Measurements from ENCODE around the gene SEC23A.
"Not testable (repeated sequence)": the region's sequence is repeated elsewhere in the genome, so short reads cannot be mapped to it uniquely, and the experiment has no call there.

Gene SEC23A

DNA sequence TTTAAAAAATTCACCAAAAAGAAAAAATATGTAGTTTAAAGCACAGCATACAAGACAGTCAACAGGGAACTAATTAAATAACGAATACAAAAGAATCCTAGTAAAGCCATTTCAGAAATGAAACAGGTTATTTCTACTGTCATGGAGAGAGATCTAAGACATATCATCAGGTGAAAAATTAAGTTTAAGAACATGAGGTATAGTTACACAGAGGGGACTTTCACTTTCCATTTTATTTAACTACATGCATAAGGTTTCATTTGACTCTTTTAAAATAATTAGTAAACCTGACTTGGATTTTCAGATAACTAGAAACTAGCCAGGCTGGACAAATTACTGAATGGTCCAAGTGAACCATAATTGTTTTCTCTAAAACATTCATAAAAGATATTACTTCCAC is 11.3 kb downstream of the SEC23A start:
- DNase-seq (ENCODE audit: low read depth), result no peak

DNA sequence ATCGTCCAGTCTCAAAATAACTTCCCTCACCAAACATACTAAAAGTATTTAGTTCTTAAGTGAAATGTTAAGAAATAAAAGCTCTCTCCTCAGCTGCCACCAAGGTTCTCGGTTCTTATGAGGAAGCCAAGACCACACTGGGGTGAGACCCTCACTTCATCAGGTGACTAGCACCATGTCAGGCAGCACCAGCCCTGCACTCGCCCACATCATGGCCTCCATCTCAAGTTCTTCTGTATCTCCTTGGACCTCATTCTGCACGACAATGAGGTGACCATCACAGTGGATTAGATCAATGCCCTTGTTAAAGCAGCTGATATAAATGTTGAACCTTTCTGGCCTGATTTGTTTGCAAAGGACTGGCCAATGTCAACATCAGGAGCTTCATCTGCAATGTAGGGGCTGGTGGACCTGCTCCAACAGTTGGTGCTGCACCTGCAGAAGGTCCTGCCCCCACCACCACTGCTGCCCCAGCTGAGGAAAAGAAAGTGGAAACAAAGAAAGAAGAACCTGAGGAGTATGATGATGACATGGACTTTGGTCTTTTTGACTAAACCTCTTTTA is 12.4 kb downstream of the SEC23A start:
- no peak for DNase-seq (ENCODE audit: low read depth)

DNA sequence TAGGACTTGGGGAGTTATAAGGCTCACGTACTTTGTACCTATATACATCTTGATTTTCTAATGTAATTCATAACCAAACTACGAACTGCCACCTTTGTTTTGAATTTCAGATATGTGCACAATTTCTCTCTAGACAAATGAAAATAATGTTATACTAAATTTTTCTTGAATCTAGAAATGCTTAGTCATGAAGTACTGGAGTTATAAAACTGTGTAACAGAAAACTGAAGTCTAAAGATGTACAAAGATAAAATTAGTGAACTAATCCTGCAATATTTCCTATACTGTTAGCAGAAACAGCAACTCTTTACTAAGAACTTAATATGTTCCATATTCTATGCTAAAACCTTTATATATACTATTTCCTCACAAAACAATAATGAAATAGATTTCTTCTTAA is 15.5 kb downstream of the SEC23A start:
- DNase-seq (ENCODE audit: low read depth), result no peak

DNA sequence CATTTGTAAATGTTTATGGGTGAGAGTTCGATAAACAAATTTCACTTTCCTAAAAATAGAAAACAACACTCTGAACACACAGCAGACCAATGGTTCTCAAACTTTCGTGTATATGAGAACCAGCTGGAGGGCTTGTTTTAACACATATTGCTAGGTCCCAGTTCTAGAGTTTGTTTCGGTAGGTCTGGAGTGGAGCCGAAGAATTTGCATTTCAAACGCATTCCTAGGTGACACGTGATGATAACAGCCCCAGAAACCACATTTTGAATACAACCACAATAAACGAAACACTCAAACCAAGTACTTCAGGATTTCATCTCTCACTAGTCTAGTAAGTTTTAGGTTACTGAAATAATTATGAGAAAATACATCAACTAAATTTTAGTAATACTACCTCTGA is 17.1 kb downstream of the SEC23A start:
- DNase-seq (ENCODE audit: low read depth), result no peak

DNA sequence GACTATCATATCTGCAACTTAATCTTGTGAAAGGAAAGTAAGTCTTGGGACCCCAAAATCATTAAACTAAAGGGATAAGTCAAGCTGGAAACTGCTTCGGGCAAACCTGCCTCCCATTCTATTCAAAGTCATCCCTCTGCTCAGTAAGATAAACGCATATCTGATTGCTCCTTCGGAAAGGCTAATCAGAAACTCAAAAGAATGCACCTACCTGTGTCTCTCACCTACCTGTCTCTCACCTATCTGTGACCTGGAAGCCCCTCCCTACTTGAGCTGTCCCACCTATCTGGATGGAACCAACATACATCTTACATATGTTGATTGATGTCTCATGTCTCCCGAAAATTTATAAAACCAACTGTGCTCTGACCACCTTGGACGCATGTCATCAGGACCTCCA is 19.9 kb downstream of the SEC23A start:
- DNase-seq (ENCODE audit: low read depth), result no peak

DNA sequence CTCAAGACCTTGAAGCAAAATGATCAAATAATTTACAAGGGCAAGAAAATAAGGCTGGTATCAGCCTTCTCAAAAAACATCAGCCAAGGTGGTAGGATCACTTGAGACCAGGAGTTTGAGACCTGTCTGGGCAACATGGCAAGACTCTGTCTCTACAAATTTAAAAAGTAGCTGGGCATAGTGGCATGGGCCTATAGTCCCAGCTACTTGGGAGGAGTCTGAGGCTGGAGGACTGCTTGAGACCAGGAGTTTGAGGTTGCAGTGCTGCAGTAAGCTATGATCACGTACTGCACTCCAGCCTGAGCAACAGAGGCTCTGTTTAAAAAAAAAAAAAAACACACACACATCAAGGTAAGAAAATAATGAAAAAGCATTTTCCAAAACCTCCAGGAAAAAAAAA is 22.1 kb downstream of the SEC23A start:
- DNase-seq (ENCODE audit: low read depth), result no peak

DNA sequence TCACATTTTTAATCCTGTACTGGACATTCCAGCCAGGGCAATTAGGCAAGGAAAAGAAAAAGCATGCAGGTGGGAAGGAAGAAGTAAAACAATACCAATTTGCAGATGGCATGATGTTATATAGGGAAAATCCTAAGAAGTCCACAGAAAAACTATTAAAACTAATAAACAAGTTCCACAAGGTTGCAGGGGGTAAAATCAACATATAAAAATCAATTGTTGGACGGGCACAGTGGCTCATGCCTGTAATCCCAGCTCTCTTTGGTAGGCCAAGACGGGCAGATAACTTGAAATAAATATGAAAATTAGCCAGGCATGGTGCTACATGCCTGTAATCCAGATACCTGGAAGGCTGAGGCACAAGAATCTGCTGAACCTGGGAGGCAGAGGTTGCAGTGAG is 31.9 kb downstream of the SEC23A start:
- no peak for DNase-seq (ENCODE audit: low read depth)

DNA sequence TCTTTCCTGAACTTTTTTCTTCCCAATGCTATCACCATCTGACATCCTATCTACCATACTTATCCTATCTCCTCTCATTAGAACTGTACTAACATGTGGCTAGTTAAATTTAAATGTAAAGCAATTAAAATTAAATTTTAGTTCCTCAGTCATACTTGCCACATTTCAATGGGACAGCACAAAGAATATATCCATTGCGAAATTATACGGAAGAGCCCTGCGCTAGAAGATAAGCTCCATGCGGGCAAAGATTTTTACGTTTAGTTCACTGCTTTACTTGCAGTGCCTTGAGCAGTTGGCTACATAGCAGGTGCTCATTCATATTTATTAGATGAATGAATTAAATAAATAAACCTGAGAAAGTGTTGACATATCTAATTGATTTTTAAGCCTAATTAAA is 33.1 kb downstream of the SEC23A start:
- no peak for DNase-seq (ENCODE audit: low read depth)

DNA sequence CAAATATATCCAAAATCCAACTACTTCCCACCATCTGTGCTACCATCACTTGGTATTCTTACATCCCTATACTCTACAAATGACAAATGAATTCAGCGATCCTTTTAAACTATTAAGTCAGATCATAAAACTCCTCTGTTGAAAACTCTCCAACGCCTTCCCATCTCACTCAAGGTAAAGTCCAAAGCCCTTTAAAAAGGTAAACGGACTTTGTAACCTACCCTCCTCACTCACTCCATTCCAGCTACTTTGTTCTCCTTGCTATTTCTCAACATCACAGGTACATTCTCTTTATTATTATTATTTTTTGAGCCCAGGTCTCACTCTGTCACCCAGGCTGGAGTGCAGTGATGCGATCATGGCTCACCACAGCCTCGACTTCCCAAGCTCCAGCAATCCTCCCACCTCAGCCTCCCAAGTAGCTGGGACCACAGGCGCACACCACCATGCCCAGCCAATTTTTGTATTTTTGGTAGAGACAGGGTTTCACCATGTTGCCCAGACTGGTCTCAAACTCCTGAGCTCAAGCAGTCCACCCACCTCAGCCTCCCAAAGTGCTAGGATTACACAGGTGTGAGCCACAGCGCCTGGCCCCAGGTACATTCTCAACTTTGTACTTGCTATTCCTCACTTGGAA is 33.7 kb downstream of the SEC23A start:
- DNase-seq (ENCODE audit: low read depth), result not testable (repeated sequence)

DNA sequence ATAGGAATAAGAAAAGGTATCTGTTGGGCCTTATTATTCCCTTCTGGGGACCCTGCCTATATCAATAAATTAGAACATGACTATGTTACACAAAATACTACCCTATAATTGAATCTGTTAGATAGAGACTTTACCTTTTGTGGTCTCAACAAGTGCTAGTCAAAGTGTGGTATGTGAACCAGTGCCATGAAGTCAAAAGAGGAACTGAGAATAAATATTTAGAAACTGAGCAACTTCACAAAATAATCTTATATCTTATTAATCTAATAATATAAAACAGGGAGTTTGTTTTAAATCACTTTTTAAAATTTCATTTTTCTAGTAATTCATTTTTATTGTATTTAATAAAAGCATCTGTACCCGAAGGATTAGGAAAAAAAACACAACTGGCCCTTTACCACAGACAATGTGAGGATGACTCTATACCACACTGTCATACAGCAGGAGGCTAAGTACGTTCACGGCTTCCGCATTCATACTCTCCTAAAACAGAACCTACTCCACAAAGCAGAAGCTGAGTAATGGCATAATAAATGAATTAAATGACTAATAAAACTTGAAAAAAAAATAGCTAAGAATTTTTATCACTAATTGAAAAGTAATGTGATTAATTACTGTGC is 42.1 kb downstream of the SEC23A start:
- DNase-seq (ENCODE audit: low read depth), result no peak

DNA sequence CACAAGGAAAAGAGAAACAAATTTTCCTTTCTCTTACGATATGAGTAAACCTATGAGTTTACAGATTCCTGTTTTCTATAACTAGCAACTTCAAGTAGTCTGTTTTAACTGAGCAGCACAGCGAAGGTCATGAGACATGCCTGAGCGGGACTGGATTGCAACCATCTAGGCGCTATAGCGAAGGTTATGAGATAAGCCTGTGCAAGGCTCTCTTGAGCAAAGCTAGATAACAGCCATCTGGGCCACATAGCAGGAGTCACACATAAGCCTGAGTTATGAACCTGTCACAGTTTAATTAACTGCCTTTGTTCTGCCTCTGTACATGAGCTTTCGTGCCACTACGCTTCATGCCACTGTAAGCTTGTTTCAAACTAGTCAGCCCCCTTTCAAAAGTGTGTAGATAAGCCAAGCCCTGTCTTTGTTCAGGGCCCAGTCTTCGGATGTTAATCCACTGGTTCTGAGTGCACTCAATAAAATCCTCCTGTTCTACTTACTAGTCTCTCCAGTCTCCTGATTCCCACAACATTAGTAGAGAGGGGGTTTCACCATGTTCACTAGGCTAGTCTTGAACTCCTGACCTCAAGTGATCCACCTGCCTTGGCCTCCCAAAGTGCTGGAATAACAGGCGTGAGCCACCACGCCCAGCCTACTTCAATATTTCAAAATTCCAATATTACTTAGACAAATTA is 47.1 kb downstream of the SEC23A start:
- DNase-seq (ENCODE audit: low read depth), result no peak

DNA sequence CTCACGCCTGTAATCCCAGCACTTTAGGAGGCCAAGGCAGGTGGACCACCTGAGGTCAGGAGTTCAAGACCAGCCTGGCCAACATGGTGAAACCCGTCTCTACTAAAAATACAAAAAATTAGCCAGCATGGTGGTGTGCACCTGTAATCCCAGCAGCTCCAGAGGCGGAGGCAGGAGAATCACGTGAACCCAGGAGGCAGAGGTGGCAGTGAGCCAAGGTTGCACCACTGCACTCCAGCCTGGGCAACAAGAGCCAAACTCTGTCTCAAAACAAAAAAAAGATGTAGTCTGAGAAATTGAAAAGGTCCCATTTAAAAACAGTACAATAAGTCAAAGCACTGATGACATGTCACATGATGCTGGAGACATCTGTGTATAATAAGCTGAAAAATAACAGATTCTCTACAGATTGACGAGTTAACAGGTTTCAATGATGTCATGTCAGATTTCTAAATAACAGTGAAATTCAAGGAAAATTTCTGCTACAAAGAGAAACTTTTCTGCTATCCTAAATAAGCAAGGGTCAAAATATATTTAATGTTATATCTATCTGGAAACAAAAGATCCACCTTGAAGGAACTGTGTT is 50.1 kb downstream of the SEC23A start:
- DNase-seq (ENCODE audit: low read depth), result not testable (repeated sequence)

DNA sequence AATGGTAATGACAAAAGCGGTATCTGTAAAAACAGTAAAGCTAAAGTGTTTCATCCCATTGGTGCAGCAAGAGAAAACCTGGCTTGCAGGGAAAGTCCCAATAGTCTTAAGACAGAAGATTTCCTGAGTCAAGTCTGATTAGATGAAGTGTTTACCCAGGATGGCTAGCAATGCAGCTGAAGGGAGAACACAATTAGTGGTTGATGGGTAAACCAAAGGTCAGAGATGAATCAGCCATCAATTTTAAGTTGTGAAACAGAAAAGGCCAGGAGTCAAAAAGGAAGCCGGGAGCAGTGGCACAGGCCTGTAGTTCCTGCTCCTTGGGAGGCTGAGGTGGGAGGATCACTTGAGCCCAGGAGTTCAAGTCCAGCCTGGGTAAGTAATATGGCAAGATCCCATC is 52.6 kb downstream of the SEC23A start:
- DNase-seq (ENCODE audit: low read depth), result peak; percentile 75

DNA sequence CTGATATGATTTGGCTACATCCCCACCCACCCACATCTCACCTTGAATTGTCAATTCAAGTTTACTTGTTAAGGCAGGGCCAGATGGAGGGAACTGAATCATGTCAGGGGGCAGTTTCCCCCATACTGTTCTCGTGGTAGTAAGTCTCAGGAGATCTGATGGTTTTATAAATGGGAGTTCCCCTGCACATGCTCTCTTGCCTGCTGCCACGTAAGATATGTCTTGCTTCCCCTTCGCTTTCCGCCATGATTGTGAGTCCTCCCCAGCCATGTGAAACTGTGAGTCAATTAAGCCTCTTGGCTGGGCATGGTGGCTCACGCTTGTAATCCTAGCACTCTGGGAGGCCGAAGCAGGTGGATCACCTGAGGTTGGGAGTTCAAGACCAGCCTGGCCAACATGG is 57.1 kb downstream of the SEC23A start:
- not testable (repeated sequence) for DNase-seq (ENCODE audit: low read depth)

DNA sequence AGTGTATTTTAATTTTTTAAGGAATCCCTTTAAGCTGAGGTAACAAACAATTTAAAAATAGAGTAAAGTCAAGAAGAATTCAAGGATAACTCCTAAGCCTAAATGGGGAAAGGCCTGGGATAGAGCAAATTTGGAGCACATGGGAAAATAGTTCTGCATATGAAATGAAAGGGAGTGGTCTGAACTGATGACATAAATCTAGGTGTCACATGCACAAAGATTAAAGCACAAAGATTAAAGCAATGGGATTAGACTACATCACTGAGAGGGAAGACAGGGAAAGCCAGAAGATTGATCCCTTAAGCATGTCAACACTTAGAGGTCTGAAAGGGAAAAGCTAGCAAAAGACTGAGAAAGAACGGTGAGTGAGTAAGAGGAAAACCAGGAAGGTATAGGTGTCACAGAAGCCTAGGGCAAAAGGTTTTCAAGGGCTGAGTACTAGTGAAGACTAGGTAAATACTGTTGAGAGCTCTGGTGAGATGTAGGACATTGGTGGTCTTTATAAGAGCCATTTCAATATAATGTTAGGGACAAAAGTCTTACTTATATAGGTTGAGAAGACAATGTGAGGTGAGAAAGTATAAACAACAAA is 59.6 kb downstream of the SEC23A start:
- DNase-seq (ENCODE audit: low read depth), result no peak

DNA sequence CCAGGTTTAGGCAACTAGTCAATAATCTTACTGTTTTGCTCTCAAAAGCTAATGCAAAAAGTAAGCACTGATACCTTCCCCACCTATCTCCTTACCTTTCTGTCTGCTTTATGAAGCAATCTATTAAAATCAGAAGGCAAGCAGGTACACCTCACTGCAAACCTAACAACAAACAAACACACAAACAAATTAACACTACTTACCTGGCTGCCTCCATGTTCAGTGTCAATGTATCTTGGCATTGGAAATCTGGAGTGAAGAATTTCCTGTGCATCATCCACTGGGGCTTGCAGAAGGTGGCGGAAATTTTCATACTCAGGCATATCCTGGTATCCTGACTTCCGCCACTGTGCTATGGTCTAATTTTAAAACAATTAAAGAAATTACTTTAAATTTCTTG is 62.5 kb downstream of the SEC23A start:
- DNase-seq (ENCODE audit: low read depth), result no peak

DNA sequence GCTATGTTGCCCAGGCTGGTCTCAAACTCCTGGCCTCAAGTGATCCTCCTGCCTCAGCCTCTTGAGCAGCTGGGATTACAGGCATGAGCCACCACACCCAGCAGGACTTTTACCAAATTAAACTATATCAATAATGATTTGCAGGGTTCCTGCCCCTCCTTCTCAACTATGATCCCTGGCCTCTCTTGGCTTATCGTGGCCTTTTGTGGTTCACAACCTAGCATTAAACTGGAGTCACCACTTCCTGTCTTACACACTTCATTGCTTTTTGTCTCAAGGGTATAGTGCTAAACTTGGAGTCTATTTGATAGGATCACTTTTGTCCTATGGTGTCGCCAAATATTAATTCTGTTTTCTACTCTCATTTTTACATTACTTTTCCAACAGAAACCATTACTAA is 64.5 kb downstream of the SEC23A start:
- DNase-seq (ENCODE audit: low read depth), result no peak

DNA sequence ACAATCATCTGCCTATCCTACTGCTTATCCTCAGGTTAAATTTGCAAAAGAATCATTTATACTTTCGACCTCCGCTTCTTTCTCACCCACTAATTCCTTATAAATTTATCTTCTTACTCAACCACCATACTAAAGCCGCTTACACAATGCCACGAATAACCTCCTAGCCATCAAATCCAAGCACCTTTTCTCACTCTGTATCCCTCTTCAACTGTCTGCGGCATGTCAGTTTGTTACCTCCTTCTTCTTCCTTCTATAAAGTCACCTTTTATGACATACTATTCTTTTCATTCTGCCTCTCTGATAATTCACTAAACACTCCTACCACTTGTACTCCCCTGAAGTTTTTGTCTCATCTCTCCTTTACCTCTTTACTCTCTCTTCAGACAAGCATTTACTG is 66.3 kb downstream of the SEC23A start:
- no peak for DNase-seq (ENCODE audit: low read depth)

DNA sequence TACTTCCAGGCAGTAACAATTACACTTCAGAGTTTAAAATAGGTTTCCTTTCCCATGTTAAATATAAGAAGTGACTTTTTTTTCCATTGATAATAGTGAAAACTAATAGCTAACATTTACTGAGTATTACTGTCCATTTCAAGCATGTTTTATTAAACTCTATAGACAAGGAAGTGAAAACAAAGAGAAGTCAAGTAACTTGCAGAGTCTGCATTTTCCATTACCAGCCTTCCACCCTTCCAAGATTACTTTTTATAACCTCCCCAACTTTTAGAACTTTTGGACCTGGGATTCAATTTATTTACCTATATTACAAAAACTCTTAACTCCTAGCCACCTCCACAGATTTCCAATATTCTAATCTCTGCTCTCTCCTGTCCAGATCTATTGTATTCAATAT is 67.7 kb downstream of the SEC23A start:
- DNase-seq (ENCODE audit: low read depth), result no peak

DNA sequence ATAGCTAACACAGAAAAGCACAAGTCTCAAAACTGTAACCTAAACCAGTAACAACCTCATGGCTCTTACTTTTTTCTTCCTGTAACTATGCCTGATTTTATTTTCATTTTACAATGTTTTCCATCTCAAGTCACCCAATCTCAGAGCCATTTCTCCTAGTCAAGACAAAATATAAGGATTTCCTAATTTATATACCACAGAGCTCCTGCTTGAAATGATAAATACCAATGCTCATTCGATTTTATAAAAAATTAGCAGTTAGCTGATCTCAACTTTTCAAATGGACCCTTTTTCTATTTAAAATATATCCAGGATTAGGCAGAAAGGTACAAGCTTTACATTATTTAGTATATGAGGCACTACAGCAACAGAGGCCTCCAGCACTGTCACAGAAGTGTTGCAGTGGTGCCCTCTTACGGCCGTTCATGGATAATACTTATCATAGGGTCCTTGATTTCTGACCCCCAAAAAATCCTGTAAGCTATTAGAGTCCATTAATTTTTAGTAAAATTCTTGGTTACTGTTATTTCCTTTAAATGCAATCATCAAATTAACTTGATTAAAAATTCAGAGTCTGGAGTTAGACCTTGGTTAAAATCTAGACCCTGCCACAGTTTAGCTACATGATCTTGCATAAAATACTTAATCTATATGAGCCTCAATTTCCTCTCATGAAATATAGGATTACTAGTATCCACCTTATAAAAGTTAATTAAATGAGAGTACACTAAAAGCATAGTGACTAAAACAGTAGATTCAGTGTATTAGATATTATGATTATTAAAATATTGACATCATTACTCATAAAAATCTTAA is 68.3 kb downstream of the SEC23A start:
- no peak for DNase-seq (ENCODE audit: low read depth)

DNA sequence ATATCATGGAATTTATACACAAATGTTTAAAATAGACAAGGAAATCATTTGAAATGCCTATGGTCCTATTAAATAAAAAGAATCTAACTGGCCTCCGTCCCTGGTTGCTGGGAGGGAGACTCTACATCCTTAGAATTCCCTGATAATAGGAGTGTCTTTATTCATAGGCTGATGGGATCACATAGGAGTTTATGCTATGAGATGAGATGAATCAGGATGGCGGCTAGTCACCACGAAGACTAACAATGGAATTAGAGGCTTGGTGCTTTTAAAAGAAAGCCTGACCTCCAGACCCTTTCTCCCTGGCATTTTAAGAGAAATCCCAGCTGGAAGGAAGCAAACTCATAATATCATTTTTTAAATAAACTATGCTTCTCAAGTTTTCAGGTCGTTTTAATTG is 69.7 kb downstream of the SEC23A start:
- DNase-seq (ENCODE audit: low read depth), result no peak

DNA sequence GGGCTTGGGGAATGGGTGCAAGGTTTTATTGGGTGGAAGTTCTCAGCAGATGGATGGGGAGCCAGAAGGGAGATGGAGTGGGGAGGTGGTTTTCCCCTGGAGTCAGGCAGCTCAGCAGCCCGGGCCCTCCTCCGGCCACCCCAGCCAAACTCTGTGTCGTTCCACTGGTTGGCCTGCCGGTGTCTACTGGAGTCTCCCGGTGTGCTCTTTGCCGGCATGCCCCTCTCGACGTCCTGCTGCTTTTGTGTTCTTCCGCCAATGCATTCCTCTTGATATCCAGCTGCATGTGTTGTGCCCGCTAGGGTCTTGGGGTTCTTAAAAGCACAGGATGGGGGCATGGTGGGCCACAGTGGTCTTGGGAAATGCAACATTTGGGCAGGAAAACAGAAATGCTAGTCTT is 72.8 kb downstream of the SEC23A start:
- DNase-seq (ENCODE audit: low read depth), result no peak

Data from fibroblast of gingiva (primary cell).